Measurements from ENCODE around the gene SFXN4. TPM values are rescaled to one million over a fixed set of nuclear protein-coding genes. Genes with fewer than 3 reads are reported as not detected.

SFXN4 gene
- total and polyA plus RNA-seq, 2 of the 4 experiments (the other 2 are of a cell fraction), result 12.0 to 12.5 TPM

GRCh38 chr10:119197921-119198320, 32.4 kb upstream of the SFXN4 start:
- no peak overlapping the region for H3K9ac ChIP-seq (ENCODE audit: low read depth, low read length)
- H3K36me3 ChIP-seq (ENCODE audit: control insufficient read depth, insufficient read depth, low read length), result no peaks in the 10 kb centered on the region
- H4K20me1 ChIP-seq (ENCODE audit: insufficient read depth, low read length), result no peaks in the 10 kb centered on the region
- peak overlapping the region; percentile 41; the same call in 1 of the 2 replicates for H3K23ac ChIP-seq (ENCODE audit: low read depth, low read length)
- H3K56ac ChIP-seq (ENCODE audit: extremely low read depth, insufficient read depth, low read length), result no peak overlapping the region
- peak overlapping the region; percentile 35; the same call in 1 of the 2 replicates for H3K18ac ChIP-seq (ENCODE audit: low read depth, low read length)
- 0 out of 2 replicates have a peak overlapping the region, but pooled peaks have one; percentile 5 for H3K4ac ChIP-seq (ENCODE audit: low read depth, low read length)
- no peak overlapping the region for H3K4me2 ChIP-seq (ENCODE audit: low read depth, low read length)
- POLR2A ChIA-PET (ENCODE audit: unreplicated experiment), result no interaction called here
- DNase-seq (peak; percentile 90), ATAC-seq (ENCODE audit: low read depth) (peak; percentile 50)
- H3K27me3 ChIP-seq (ENCODE audit: control insufficient read depth, insufficient read depth, low read length), result no peaks in the 10 kb centered on the region
- no peak overlapping the region for H2BK15ac ChIP-seq (ENCODE audit: low read depth, low read length)
- H3K9me3 ChIP-seq (ENCODE audit: control insufficient read depth, insufficient read depth, low read length), result peaks cover 2% of the 10 kb centered on the region; the same call in 1 of the 2 replicates
- H3K79me1 ChIP-seq (ENCODE audit: low read depth in 1 of 2, low read length in 2 of 2), result no peaks in the 10 kb centered on the region
- no peak overlapping the region for H2BK5ac ChIP-seq (ENCODE audit: low read depth, low read length, poor library complexity, severe bottlenecking)
- H2AK5ac ChIP-seq (ENCODE audit: low read depth, low read length), result no peak overlapping the region
- no peak overlapping the region for H2AFZ ChIP-seq (replicated peaks; ENCODE audit: low read length, poor library complexity)
- peaks cover 6% of the 10 kb centered on the region for H3K4me1 ChIP-seq (ENCODE audit: control insufficient read depth, insufficient read depth, low read length)
- in situ Hi-C loops (cut with MboI; ENCODE audit: low sequenced_read_pairs), result loop anchor here (5.0 to 25.0 kb wide), 3 partner anchors 249 to 664 kb away; partner anchors contain the start of gene MCMBP
- H3K14ac ChIP-seq (replicated peaks; ENCODE audit: low read depth, low read length), result no peak overlapping the region; the same call in 1 of the 2 replicates
- H3K27ac ChIP-seq (ENCODE audit: insufficient read depth, low read length), result no peak overlapping the region
- H3K9me1 ChIP-seq (ENCODE audit: insufficient read depth, low read length), result no peaks in the 10 kb centered on the region
- H2BK120ac ChIP-seq (ENCODE audit: low read depth, low read length), result peak overlapping the region; percentile 10; the same call in 1 of the 2 replicates
- TF ChIP-seq, protein P1, sequence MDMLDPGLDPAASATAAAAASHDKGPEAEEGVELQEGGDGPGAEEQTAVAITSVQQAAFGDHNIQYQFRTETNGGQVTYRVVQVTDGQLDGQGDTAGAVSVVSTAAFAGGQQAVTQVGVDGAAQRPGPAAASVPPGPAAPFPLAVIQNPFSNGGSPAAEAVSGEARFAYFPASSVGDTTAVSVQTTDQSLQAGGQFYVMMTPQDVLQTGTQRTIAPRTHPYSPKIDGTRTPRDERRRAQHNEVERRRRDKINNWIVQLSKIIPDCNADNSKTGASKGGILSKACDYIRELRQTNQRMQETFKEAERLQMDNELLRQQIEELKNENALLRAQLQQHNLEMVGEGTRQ (IDR thresholded peaks at IDR 0.05; ENCODE audit: low read depth, low read length), result no peak
- TF ChIP-seq BHLHE40 (IDR thresholded peaks at IDR 0.05; ENCODE audit: low read depth, low read length) (peak; percentile 29; the same call in 1 of the 2 replicates), RFX5 (IDR thresholded peaks at IDR 0.05; ENCODE audit: low read depth, low read length) (no peak), FOS (IDR thresholded peaks at IDR 0.05; ENCODE audit: low read depth, low read length) (peak; percentile 77; the same call in 1 of the 2 replicates), MAFK (IDR thresholded peaks at IDR 0.05; ENCODE audit: low read depth, low read length) (no peak), CEBPB (IDR thresholded peaks at IDR 0.05; ENCODE audit: low read depth, low read length) (peak; percentile 69), MXI1 (IDR thresholded peaks at IDR 0.05; ENCODE audit: borderline replicate concordance, low read depth, low read length) (no peak), POLR2A (IDR thresholded peaks at IDR 0.05; ENCODE audit: low read depth, low read length) (no peak)
- no TSS peak for BruUV-seq (replicated peaks)
- dilution Hi-C loops (cut with HindIII; ENCODE audit: low sequenced_read_pairs, unreplicated experiment), result no loop called here
- WGBS, 2 experiments (ENCODE audit: extremely low coverage in 2 of 2, insufficient read length in 1 of 2), result no CpG with 5 or more reads among the region's 4 CpGs
- CTCF ChIA-PET, result interaction anchor here (0.5 to 3.7 kb wide), 6 partner anchors 8 to 397 kb away, joined by 3 to 31 read pairs (median 6); no protein-coding TSS in a partner anchor
- no peak overlapping the region for H4K5ac ChIP-seq (ENCODE audit: low read depth, low read length)
- H4K8ac ChIP-seq (ENCODE audit: low read depth in 2 of 2, low read length in 2 of 2), result peak overlapping the region in 1 of 2 experiments; percentile 22; a peak in 1 of 4 replicates
- H4K91ac ChIP-seq (ENCODE audit: insufficient read depth, low read depth, low read length), result peak overlapping the region; percentile 13; the same call in 1 of the 2 replicates
- intact Hi-C loops (cut with micrococcal nuclease), result loop anchor here (2.0 kb wide), 2 partner anchors 219 to 399 kb away; partner anchors contain the start of gene TIAL1
- H2BK20ac ChIP-seq (ENCODE audit: low read depth, low read length), result peak overlapping the region; percentile 9; the same call in 1 of the 2 replicates
- no peak overlapping the region for H2AK9ac ChIP-seq (replicated peaks; ENCODE audit: low read depth, low read length, poor library complexity)
- no peak overlapping the region for H3K4me3 ChIP-seq (ENCODE audit: insufficient read depth, low read depth, low read length)

Measured in IMR-90 (cell line).